ENCODE data around the gene UNC5B. TPM values are rescaled to one million over a fixed set of nuclear protein-coding genes. Genes with fewer than 3 reads are reported as not detected.

UNC5B gene
- total RNA-seq, 1 donor = 135 TPM

GRCh38 chr10:71232089-71232998 is 20.0 kb downstream of the UNC5B start:
- Histone ChIP-seq H4K20me1 (ENCODE audit: insufficient read depth, low read length) (peaks cover 16% of the 10 kb centered on the region), H3K4me2 (ENCODE audit: insufficient read depth, low read length) (peak overlapping the region; percentile 68), H3K4me3 (ENCODE audit: insufficient read depth, low read length) (no peak overlapping the region), H3K79me2 (ENCODE audit: insufficient read depth, low read length) (peaks cover 22% of the 10 kb centered on the region), H3K4me1 (ENCODE audit: insufficient read depth, low read length) (peaks cover 66% of the 10 kb centered on the region), H3K36me3 (ENCODE audit: insufficient read depth, low read length) (no peaks in the 10 kb centered on the region), H2AFZ (ENCODE audit: low read length) (no peak overlapping the region), H3K9me3 (ENCODE audit: low read depth, low read length) (no peaks in the 10 kb centered on the region), H3K27ac (ENCODE audit: low read depth, low read length) (peak overlapping the region; percentile 21), H3K27me3 (ENCODE audit: insufficient read depth, low read length) (no peaks in the 10 kb centered on the region)
- TF ChIP-seq, protein P1, sequence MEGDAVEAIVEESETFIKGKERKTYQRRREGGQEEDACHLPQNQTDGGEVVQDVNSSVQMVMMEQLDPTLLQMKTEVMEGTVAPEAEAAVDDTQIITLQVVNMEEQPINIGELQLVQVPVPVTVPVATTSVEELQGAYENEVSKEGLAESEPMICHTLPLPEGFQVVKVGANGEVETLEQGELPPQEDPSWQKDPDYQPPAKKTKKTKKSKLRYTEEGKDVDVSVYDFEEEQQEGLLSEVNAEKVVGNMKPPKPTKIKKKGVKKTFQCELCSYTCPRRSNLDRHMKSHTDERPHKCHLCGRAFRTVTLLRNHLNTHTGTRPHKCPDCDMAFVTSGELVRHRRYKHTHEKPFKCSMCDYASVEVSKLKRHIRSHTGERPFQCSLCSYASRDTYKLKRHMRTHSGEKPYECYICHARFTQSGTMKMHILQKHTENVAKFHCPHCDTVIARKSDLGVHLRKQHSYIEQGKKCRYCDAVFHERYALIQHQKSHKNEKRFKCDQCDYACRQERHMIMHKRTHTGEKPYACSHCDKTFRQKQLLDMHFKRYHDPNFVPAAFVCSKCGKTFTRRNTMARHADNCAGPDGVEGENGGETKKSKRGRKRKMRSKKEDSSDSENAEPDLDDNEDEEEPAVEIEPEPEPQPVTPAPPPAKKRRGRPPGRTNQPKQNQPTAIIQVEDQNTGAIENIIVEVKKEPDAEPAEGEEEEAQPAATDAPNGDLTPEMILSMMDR (IDR thresholded peaks at IDR 0.05; ENCODE audit: extremely low read depth, low read depth, low read length) = no peak
- peak; percentile 89 for DNase-seq (ENCODE audit: insufficient read length, low spot score, missing footprints)

- Histone ChIP-seq H3K4me1 (ENCODE audit: insufficient read depth, low read length) (peaks cover 72% of the 10 kb centered on the region), H3K4me2 (ENCODE audit: insufficient read depth, low read length) (no peak overlapping the region), H2AFZ (ENCODE audit: low read length) (no peak overlapping the region), H3K27ac (ENCODE audit: low read depth, low read length) (no peak overlapping the region), H4K20me1 (ENCODE audit: insufficient read depth, low read length) (peaks cover 16% of the 10 kb centered on the region), H3K27me3 (ENCODE audit: insufficient read depth, low read length) (no peaks in the 10 kb centered on the region), H3K9me3 (ENCODE audit: low read depth, low read length) (no peaks in the 10 kb centered on the region), H3K79me2 (ENCODE audit: insufficient read depth, low read length) (peaks cover 28% of the 10 kb centered on the region), H3K4me3 (ENCODE audit: insufficient read depth, low read length) (no peak overlapping the region), H3K36me3 (ENCODE audit: insufficient read depth, low read length) (no peaks in the 10 kb centered on the region)
- TF ChIP-seq, protein P1 (IDR thresholded peaks at IDR 0.05; ENCODE audit: extremely low read depth, low read depth, low read length) = no peak
- no peak for DNase-seq (ENCODE audit: insufficient read length, low spot score, missing footprints)
These were observed 21.1 kb downstream of the UNC5B start for GRCh38 chr10:71233482-71233892.

- H3K79me2 ChIP-seq (ENCODE audit: insufficient read depth, low read length) = peaks cover 28% of the 10 kb centered on the region
- TF ChIP-seq, protein P1 (IDR thresholded peaks at IDR 0.05; ENCODE audit: extremely low read depth, low read depth, low read length) = no peak
These were observed 21.9 kb downstream of the UNC5B start for GRCh38 chr10:71234004-71234894.

More at GRCh38 chr10:71234004-71234894, 21.9 kb downstream of the UNC5B start:
- peak; percentile 68 for DNase-seq (ENCODE audit: insufficient read length, low spot score, missing footprints)
- Histone ChIP-seq H3K27me3 (ENCODE audit: insufficient read depth, low read length) (no peaks in the 10 kb centered on the region), H2AFZ (ENCODE audit: low read length) (no peak overlapping the region), H3K4me1 (ENCODE audit: insufficient read depth, low read length) (peaks cover 76% of the 10 kb centered on the region), H4K20me1 (ENCODE audit: insufficient read depth, low read length) (peaks cover 16% of the 10 kb centered on the region), H3K36me3 (ENCODE audit: insufficient read depth, low read length) (no peaks in the 10 kb centered on the region), H3K4me3 (ENCODE audit: insufficient read depth, low read length) (no peak overlapping the region), H3K27ac (ENCODE audit: low read depth, low read length) (peak overlapping the region; percentile 71), H3K9me3 (ENCODE audit: low read depth, low read length) (no peaks in the 10 kb centered on the region), H3K4me2 (ENCODE audit: insufficient read depth, low read length) (no peak overlapping the region)
